H1 (cell line): ENCODE data around the gene PRPF6. TPM values are rescaled to one million over a fixed set of nuclear protein-coding genes. Genes with fewer than 3 reads are reported as not detected.

ENCODE experiments used
- CTCF ChIA-PET: fragments of 300-600 bp; sonication (Branson Sonifier 250); formaldehyde crosslinking; loops from one replicate; lab custom pipeline; 2021; ENCODE audit not compliant: partially characterized antibody; lab: Charles Lee
- POLR2A ChIA-PET: fragments of 300-600 bp; sonication (Branson Sonifier 250); formaldehyde crosslinking; loops from one replicate; lab custom pipeline; 2021; ENCODE audit warnings: inconsistent platforms; ENCODE audit not compliant: partially characterized antibody; lab: Charles Lee
- DNase-seq, 2 experiments: peaks; one replicate each; pipeline versions ENCODE4 v3.0.0 to v3.0.0-alpha.2; 2010 to 2022; ENCODE audit warnings: low spot score in 2 of 2, low read depth in 1 of 2, mixed read lengths in 1 of 2
- FAIRE-seq: peaks from 2 replicates; lab custom pipeline; 2011; peaks lifted over from hg19 to GRCh38; lab: Jason Lieb, UNC
- H2AFZ ChIP-seq: 2 replicates; pipeline ENCODE4 v1.8.1; 2012; ENCODE audit warnings: low read length, inconsistent platforms
- H2AK5ac ChIP-seq: 2 replicates; pipeline ENCODE4 v1.6.1; 2013; ENCODE audit warnings: low read depth, low read length
- H2BK120ac ChIP-seq: replicated peaks from 2 replicates; pipeline ENCODE3; 2013; ENCODE audit warnings: low read depth, low read length, inconsistent platforms
- H2BK12ac ChIP-seq: 2 replicates; pipeline ENCODE4 v1.6.1; 2013; ENCODE audit warnings: low read depth, low read length
- H2BK15ac ChIP-seq: 2 replicates; pipeline ENCODE4 v1.6.1; 2013; ENCODE audit warnings: low read length
- H2BK20ac ChIP-seq: 2 replicates; pipeline ENCODE4 v1.6.1; 2013; ENCODE audit warnings: low read length
- H2BK5ac ChIP-seq: 2 replicates; pipeline ENCODE4 v1.6.1; 2013; ENCODE audit warnings: low read depth, low read length
- H3K14ac ChIP-seq: 2 replicates; pipeline ENCODE4 v1.6.1; 2013; ENCODE audit warnings: inconsistent platforms; ENCODE audit not compliant: insufficient read length
- H3K18ac ChIP-seq: 2 replicates; pipeline ENCODE4 v1.6.1; 2013; ENCODE audit warnings: low read length; ENCODE audit errors: extremely low read depth
- H3K23ac ChIP-seq: 2 replicates; pipeline ENCODE4 v1.6.1; 2013; ENCODE audit warnings: inconsistent platforms; ENCODE audit not compliant: insufficient read length
- H3K23me2 ChIP-seq: 2 replicates; pipeline ENCODE4 v1.6.1; 2013; ENCODE audit warnings: low read depth, low read length
- H3K27ac ChIP-seq: 2 replicates; pipeline ENCODE4 v1.6.1; 2011; ENCODE audit warnings: low read depth, low read length, inconsistent platforms
- H3K27me3 ChIP-seq, 4 experiments: replicated peaks in 1 of 4; 1 replicate in 1 of 4; 2 replicates in 3 of 4; pipeline versions ENCODE4 v1.6.1 to v1.8.1; 2011 to 2013; ENCODE audit warnings: low read length in 3 of 4, mild to moderate bottlenecking in 3 of 4, inconsistent platforms in 2 of 4, mixed read lengths in 2 of 4, moderate library complexity in 1 of 4; ENCODE audit not compliant: control insufficient read depth in 3 of 4, insufficient read depth in 3 of 4; ENCODE audit errors: extremely low read depth in 1 of 4
- H3K36me3 ChIP-seq, 4 experiments: 2 replicates each; pipeline versions ENCODE4 v1.6.1 to v1.8.1; 2011 to 2013; ENCODE audit warnings: mild to moderate bottlenecking in 4 of 4, low read length in 3 of 4, moderate library complexity in 2 of 4, control low read depth in 1 of 4, inconsistent platforms in 1 of 4; ENCODE audit not compliant: insufficient read depth in 4 of 4, control insufficient read depth in 2 of 4
- H3K4ac ChIP-seq: replicated peaks from 2 replicates; pipeline ENCODE3; 2013; ENCODE audit warnings: low read length, low read depth, mixed read lengths, inconsistent platforms; ENCODE audit not compliant: insufficient read length
- H3K4me1 ChIP-seq, 4 experiments: replicated peaks in 1 of 4; 1 replicate in 1 of 4; 2 replicates in 3 of 4; pipeline versions ENCODE4 v1.6.1 to v1.8.1; 2011 to 2013; ENCODE audit warnings: low read length in 3 of 4, inconsistent platforms in 2 of 4, mixed read lengths in 1 of 4; ENCODE audit not compliant: insufficient read depth in 4 of 4, control insufficient read depth in 3 of 4
- H3K4me2 ChIP-seq, 2 experiments: 2 replicates each; pipeline versions ENCODE4 v1.6.1 to v1.8.1; 2011 to 2013; ENCODE audit warnings: low read depth in 2 of 2, low read length in 2 of 2, control low read depth in 1 of 2, inconsistent platforms in 1 of 2, mild to moderate bottlenecking in 1 of 2; ENCODE audit not compliant: insufficient read depth in 1 of 2
- H3K4me3 ChIP-seq, 4 experiments: fragments of 200-600, 300-600 bp in 1 of 4; sonication (generic), shearing (Covaris generic), sonication (Bioruptor Twin) in 1 of 4; 2 replicates each; pipeline versions ENCODE4 v1.5.1 to v1.8.1; 2011 to 2016; ENCODE audit warnings: low read length in 4 of 4, low read depth in 3 of 4, control low read depth in 2 of 4, inconsistent platforms in 2 of 4, mild to moderate bottlenecking in 2 of 4, mixed read lengths in 1 of 4, moderate library complexity in 1 of 4; ENCODE audit not compliant: insufficient read depth in 2 of 4; ENCODE audit errors: extremely low read depth in 1 of 4
- H3K56ac ChIP-seq: replicated peaks from 2 replicates; pipeline ENCODE3; 2013; ENCODE audit warnings: low read depth, mild to moderate bottlenecking, mixed read lengths, low read length, inconsistent platforms; ENCODE audit not compliant: insufficient read length
- H3K79me1 ChIP-seq: 2 replicates; pipeline ENCODE4 v1.6.1; 2013; ENCODE audit warnings: low read depth, low read length, control low read depth
- H3K79me2 ChIP-seq, 2 experiments: 2 replicates each; pipeline versions ENCODE4 v1.6.1 to v1.8.1; 2012 to 2013; ENCODE audit warnings: low read length in 2 of 2, mild to moderate bottlenecking in 2 of 2, inconsistent platforms in 1 of 2; ENCODE audit not compliant: insufficient read depth in 2 of 2, control insufficient read depth in 1 of 2
- H3K9ac ChIP-seq, 4 experiments: replicated peaks in 1 of 4; 1 replicate in 1 of 4; 2 replicates in 3 of 4; pipeline versions ENCODE4 v1.6.1 to v1.8.1; 2011 to 2013; ENCODE audit warnings: low read depth in 3 of 4, low read length in 3 of 4, control low read depth in 2 of 4, mild to moderate bottlenecking in 2 of 4, moderate library complexity in 2 of 4, inconsistent platforms in 1 of 4; ENCODE audit errors: extremely low read depth in 1 of 4
- H3K9me3 ChIP-seq, 2 experiments: 2 replicates each; pipeline versions ENCODE4 v1.6.1 to v1.8.1; 2012 to 2013; ENCODE audit warnings: mild to moderate bottlenecking in 2 of 2, moderate library complexity in 2 of 2, control low read depth in 1 of 2, inconsistent platforms in 1 of 2, low read depth in 1 of 2, low read length in 1 of 2, mixed read lengths in 1 of 2; ENCODE audit not compliant: insufficient read depth in 2 of 2
- H4K20me1 ChIP-seq, 2 experiments: replicated peaks in 1 of 2; 2 replicates each; pipeline versions ENCODE3 to v1.8.1; 2011 to 2013; ENCODE audit warnings: inconsistent platforms in 2 of 2, low read length in 2 of 2, mild to moderate bottlenecking in 1 of 2; ENCODE audit not compliant: insufficient read depth in 2 of 2, control insufficient read depth in 1 of 2
- H4K5ac ChIP-seq: 2 replicates; pipeline ENCODE4 v1.6.1; 2013; ENCODE audit warnings: low read length, low read depth, mixed read lengths, inconsistent platforms; ENCODE audit not compliant: insufficient read length
- H4K8ac ChIP-seq: 2 replicates; pipeline ENCODE4 v1.8.0; 2013; ENCODE audit warnings: mild to moderate bottlenecking, moderate library complexity, low read length, inconsistent platforms; ENCODE audit not compliant: insufficient read depth; ENCODE audit errors: extremely low read depth
- H4K91ac ChIP-seq: replicated peaks from 2 replicates; pipeline ENCODE3; 2013; ENCODE audit warnings: low read length, mixed read lengths, inconsistent platforms; ENCODE audit not compliant: insufficient read length
- EGR1 ChIP-seq: IDR thresholded peaks from 2 replicates; pipeline ENCODE4 v1.6.1; 2011; ENCODE audit warnings: low read depth, low read length, borderline replicate concordance
- KDM1A ChIP-seq: fragments of 200-600, 300-600 bp; sonication (generic); IDR thresholded peaks from 2 replicates; pipeline ENCODE4 v1.7.1; 2016; ENCODE audit warnings: mild to moderate bottlenecking, low read length, borderline replicate concordance
- MAX ChIP-seq: IDR thresholded peaks from 2 replicates; pipeline ENCODE4 v1.6.1; 2012; ENCODE audit warnings: inconsistent platforms
- POU5F1 ChIP-seq: IDR thresholded peaks from 2 replicates; pipeline ENCODE4 v1.6.1; 2011; ENCODE audit warnings: low read depth, mild to moderate bottlenecking, low read length, moderate library complexity
- SIX5 ChIP-seq: IDR thresholded peaks from 2 replicates; pipeline ENCODE4 v1.6.1; 2011; ENCODE audit warnings: mild to moderate bottlenecking, low read depth, low read length
- SP1 ChIP-seq: IDR thresholded peaks from 2 replicates; pipeline ENCODE4 v1.6.1; 2011; ENCODE audit warnings: low read depth, low read length
- SP4 ChIP-seq: IDR thresholded peaks from 2 replicates; pipeline ENCODE4 v1.6.1; 2012; ENCODE audit warnings: low read length, inconsistent platforms
- USF2 ChIP-seq: IDR thresholded peaks from 2 replicates; pipeline ENCODE4 v1.6.1; 2011; ENCODE audit warnings: low read length, improper control_type of control experiment
- WGBS, 2 experiments: shearing (Covaris generic) in 1 of 2; methylation state at CpG; one replicate each; pipeline versions ENCODE4 v1.1.6 to v1.1.7; 2013 to 2015; ENCODE audit warnings: low lambda C conversion rate in 2 of 2, mixed read lengths in 2 of 2, inconsistent platforms in 1 of 2, low coverage in 1 of 2, missing lambda C conversion rate in 1 of 2; ENCODE audit not compliant: insufficient replicate concordance in 2 of 2, insufficient coverage in 1 of 2, insufficient read length in 1 of 2; ENCODE audit errors: extremely low coverage in 1 of 2, missing lambda C conversion rate in 1 of 2; 5-methylcytosine and 5-hydroxymethylcytosine counted together
- polyA plus RNA-seq, 7 experiments: library from polyadenylated mRNA; depleted of rRNA in 3 of 7; stranded (reverse) in 5 of 7; unstranded in 2 of 7; fragments of >200 nt in 5 of 7; fragments of 200-250 nt in 2 of 7; gene quantifications; 1 replicate in 5 of 7; 2 replicates in 1 of 7; 4 replicates in 1 of 7; pipeline versions ENCODE4 v1.2.1 to v1.2.3, GENCODE V29; 2011 to 2013; ENCODE audit warnings: missing spikeins in 2 of 7, mixed read lengths in 2 of 7
- total RNA-seq: library from RNA; stranded (reverse); fragmentation: NEBNext Ultra II Directional; extraction: Animal tissue kit (Norgen Biotek cat#: 25700); gene quantifications from 2 replicates; pipeline ENCODE4 v1.2.1, GENCODE V29; 2021

Gene PRPF6
- total and polyA plus RNA-seq, 2 of the 8 experiments (the other 6 are each of a cell fraction or from before 2014, with no cell fraction given): 27.9 to 76.9 TPM

- no peak for DNase-seq
- H3K4me1 ChIP-seq: peaks cover 0 to 13% (median 5%) of the 10 kb centered on the region in 4 experiments; a peak in 6 of 7 replicates
- CTCF ChIA-PET: interaction anchor here (1.4 kb wide), 1 partner anchor 34 kb away, joined by 4 read pairs; no protein-coding TSS in a partner anchor
- H3K18ac ChIP-seq: no peak overlapping the region
- peak overlapping the region; percentile 75 to 76 for H3K4me2 ChIP-seq
- 93% methylated on average over 13 of the region's 14 CpGs; no CpG with 5 or more reads in 1 of the 2 experiments for WGBS, 2 experiments
- H2AK5ac ChIP-seq: no peak overlapping the region
- H3K14ac ChIP-seq: no peak overlapping the region
- peaks cover 12% of the 10 kb centered on the region; the same call in 1 of the 2 replicates for H3K23me2 ChIP-seq
- H3K9ac ChIP-seq: peak overlapping the region in 1 of 4 experiments; percentile 50; a peak in 1 of 7 replicates
- H4K91ac ChIP-seq: no peak overlapping the region
- H3K4ac ChIP-seq: peak overlapping the region; percentile 81
- 0 out of 2 replicates have a peak overlapping the region, but pooled peaks have one; percentile 28 for H4K8ac ChIP-seq
- no peak overlapping the region for H2AFZ ChIP-seq
- no peak overlapping the region for H2BK20ac ChIP-seq
- H3K23ac ChIP-seq: no peak overlapping the region
- peaks cover 0 to 6% (median 2%) of the 10 kb centered on the region in 4 experiments; a peak in 2 of 7 replicates for H3K27me3 ChIP-seq
- POLR2A ChIA-PET: interaction anchor here (0.6 to 2.6 kb wide), 5 partner anchors 9 to 47 kb away, joined by 4 to 11 read pairs (median 4); partner anchors contain the start of gene UCKL1
- H4K5ac ChIP-seq: no peak overlapping the region
- peaks cover 0 to 8% of the 10 kb centered on the region in 2 experiments for H4K20me1 ChIP-seq
- H3K79me2 ChIP-seq: no peaks in the 10 kb centered on the region; a peak in 1 of 4 replicates
- H2BK120ac ChIP-seq: no peak overlapping the region
- H3K27ac ChIP-seq: no peak overlapping the region
- H2BK5ac ChIP-seq: no peak overlapping the region
- peaks cover 40 to 43% of the 10 kb centered on the region in 2 experiments for H3K9me3 ChIP-seq
- H3K79me1 ChIP-seq: peaks cover 4% of the 10 kb centered on the region
- H2BK15ac ChIP-seq: no peak overlapping the region
- no peak overlapping the region for H3K56ac ChIP-seq
- FAIRE-seq: no peak
- peak overlapping the region; percentile 45 to 73 (median 56); a peak in 6 of 8 replicates for H3K4me3 ChIP-seq
- no peak overlapping the region for H2BK12ac ChIP-seq
- peaks cover 15 to 38% (median 30%) of the 10 kb centered on the region in 4 experiments for H3K36me3 ChIP-seq
- TF ChIP-seq EGR1 (no peak), USF2 (no peak), SIX5 (no peak), SP4 (no peak), MAX (no peak), KDM1A (no peak), POU5F1 (no peak), SP1 (no peak)
Measured at GRCh38 chr20:63968136-63968927, 12.6 kb upstream of the PRPF6 start.
